Thoracic aorta (tissue), 2 donors: ENCODE measurements around the gene FUCA1. TPM values are rescaled to one million over a fixed set of nuclear protein-coding genes. Genes with fewer than 3 reads are reported as not detected.

Experiments
- ATAC-seq: fragments of 150-250 bp; one replicate; pipeline ENCODE4 v1.8.0; 2017; ENCODE audit warnings: low read depth; ENCODE audit not compliant: insufficient number of reproducible peaks, low FRiP score
- DNase-seq: peaks from one replicate; pipeline ENCODE4 v3.0.0-alpha.2; 2020; ENCODE audit warnings: low spot score
- H3K27ac ChIP-seq, 2 donors: fragments of 200-600 bp; sonication (generic); 1 replicate in 1 of 2; 2 replicates in 1 of 2; pipeline ENCODE4 v1.5.1; 2016; ENCODE audit warnings: mild to moderate bottlenecking in 2 of 2, moderate library complexity in 2 of 2
- H3K27me3 ChIP-seq: fragments of 200-600 bp; sonication (generic); replicated peaks from 2 replicates; pipeline ENCODE4 v1.6.0; 2016; ENCODE audit warnings: mild to moderate bottlenecking; ENCODE audit not compliant: insufficient read depth
- H3K36me3 ChIP-seq: fragments of 200-600 bp; sonication (generic); one replicate; pipeline ENCODE4 v1.5.1; 2016
- H3K4me1 ChIP-seq, 2 donors: fragments of 200-600 bp; sonication (generic); 1 replicate in 1 of 2; 2 replicates in 1 of 2; pipeline versions ENCODE4 v1.5.1 to v1.6.0; 2016; ENCODE audit warnings: low read depth in 2 of 2, mild to moderate bottlenecking in 1 of 2; ENCODE audit not compliant: control insufficient read depth in 1 of 2
- H3K4me3 ChIP-seq: fragments of 200-600 bp; sonication (generic); 2 replicates; pipeline ENCODE4 v1.5.1; 2016; ENCODE audit warnings: mild to moderate bottlenecking
- H3K9me3 ChIP-seq: fragments of 200-600 bp; sonication (generic); 2 replicates; pipeline ENCODE4 v1.5.1; 2016
- total RNA-seq, 2 donors: library from RNA; depleted of rRNA; stranded (reverse); fragments of >200 nt; gene quantifications; one replicate each; pipeline versions ENCODE4 v1.1.0 to v1.2.3, GENCODE V29; 2016
- TF ChIP-seq, protein P1 (sequence below): fragments of 200-600 bp; sonication (generic); IDR thresholded peaks from one replicate; pipeline ENCODE4 v1.5.1; 2019; ENCODE audit warnings: antibody characterized with exemption

The FUCA1 gene
- total RNA-seq, 2 donors from 2014 or later: 30.5 to 70.8 TPM

DNA sequence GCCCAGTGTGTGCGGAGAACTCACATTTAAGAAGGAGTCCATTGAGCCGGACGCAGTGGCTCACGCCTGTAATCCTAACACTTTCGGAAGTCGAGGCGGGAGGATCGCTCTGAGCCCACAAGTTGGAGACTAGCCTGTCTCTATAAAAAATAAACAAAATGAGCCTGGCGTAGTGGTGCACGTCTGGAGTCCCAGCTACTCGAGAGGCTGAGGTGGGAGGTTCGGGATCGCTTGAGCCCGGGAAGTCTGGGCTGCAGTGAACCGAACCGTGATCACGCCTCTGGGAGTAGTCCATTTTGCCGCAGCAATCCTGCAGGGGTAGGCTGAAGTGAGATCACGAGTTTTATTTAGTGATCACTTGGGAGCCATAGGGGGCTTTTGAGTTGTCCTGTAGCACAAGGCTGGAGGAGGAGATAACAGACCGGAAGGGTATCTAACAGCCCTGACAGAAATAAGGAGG, 497 bp upstream of the FUCA1 start:
- DNase-seq: no peak
- Histone ChIP-seq H3K9me3 (no peaks in the 10 kb centered on the region), H3K36me3 (no peaks in the 10 kb centered on the region), H3K27me3 (no peaks in the 10 kb centered on the region), H3K4me1 (peaks cover 12 to 21% of the 10 kb centered on the region in 2 donors), H3K27ac (peak overlapping the region; percentile 75 to 79), H3K4me3 (peak overlapping the region; percentile 86)
- ATAC-seq: no peak
- TF ChIP-seq, protein P1, sequence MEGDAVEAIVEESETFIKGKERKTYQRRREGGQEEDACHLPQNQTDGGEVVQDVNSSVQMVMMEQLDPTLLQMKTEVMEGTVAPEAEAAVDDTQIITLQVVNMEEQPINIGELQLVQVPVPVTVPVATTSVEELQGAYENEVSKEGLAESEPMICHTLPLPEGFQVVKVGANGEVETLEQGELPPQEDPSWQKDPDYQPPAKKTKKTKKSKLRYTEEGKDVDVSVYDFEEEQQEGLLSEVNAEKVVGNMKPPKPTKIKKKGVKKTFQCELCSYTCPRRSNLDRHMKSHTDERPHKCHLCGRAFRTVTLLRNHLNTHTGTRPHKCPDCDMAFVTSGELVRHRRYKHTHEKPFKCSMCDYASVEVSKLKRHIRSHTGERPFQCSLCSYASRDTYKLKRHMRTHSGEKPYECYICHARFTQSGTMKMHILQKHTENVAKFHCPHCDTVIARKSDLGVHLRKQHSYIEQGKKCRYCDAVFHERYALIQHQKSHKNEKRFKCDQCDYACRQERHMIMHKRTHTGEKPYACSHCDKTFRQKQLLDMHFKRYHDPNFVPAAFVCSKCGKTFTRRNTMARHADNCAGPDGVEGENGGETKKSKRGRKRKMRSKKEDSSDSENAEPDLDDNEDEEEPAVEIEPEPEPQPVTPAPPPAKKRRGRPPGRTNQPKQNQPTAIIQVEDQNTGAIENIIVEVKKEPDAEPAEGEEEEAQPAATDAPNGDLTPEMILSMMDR: no peak

DNA sequence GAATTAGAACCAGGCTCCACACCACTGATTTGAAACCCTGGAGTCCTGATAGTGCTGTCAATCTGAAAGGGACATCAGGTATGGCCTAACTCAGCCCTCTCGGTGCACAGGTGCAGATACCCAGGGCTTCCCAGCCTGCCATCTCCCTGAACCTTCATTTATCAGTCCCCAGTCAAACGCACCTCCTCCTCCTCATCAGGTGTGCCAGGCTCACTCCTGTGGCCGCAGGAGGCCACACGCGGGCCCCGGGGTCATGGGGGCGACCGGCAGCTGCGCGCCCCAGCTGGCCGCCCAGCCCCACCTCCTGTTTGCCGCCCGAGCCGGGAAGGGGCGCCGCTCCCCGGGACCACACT, 572 bp downstream of the FUCA1 start:
- H3K36me3 ChIP-seq: peaks cover 6% of the 10 kb centered on the region
- H3K9me3 ChIP-seq: no peaks in the 10 kb centered on the region
- no peak for DNase-seq
- H3K4me1 ChIP-seq: peaks cover 12 to 21% of the 10 kb centered on the region in 2 donors
- no peaks in the 10 kb centered on the region for H3K27me3 ChIP-seq
- peak overlapping the region; percentile 86 for H3K4me3 ChIP-seq
- TF ChIP-seq, protein P1: no peak
- ATAC-seq: no peak
- peak overlapping the region in 1 of 2 donors; percentile 79 for H3K27ac ChIP-seq

DNA sequence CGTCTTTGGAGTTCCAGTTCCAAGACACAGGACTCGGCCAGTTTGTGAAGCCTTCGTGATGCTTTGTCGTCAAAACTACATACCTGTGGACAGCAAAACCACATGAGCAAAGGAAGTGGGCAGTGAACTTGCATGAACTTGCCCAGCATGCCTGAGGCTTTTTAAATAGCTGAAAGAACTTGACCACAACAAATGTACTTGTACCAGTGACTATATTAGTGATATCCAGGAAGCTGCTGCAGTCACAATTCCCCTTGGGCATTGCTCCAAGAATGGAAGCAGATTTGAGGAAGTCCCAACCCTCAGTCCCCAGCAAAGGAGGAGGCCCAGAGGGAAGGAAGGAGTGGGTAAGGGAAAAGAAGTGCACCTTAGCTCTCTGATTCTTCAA, 2.6 kb downstream of the FUCA1 start:
- no peak for ATAC-seq
- H3K36me3 ChIP-seq: peaks cover 11% of the 10 kb centered on the region
- H3K27ac ChIP-seq: no peak overlapping the region
- no peaks in the 10 kb centered on the region for H3K27me3 ChIP-seq
- peaks cover 12 to 21% of the 10 kb centered on the region in 2 donors for H3K4me1 ChIP-seq
- H3K4me3 ChIP-seq: no peak overlapping the region
- no peak for DNase-seq
- TF ChIP-seq, protein P1: no peak
- H3K9me3 ChIP-seq: no peaks in the 10 kb centered on the region

DNA sequence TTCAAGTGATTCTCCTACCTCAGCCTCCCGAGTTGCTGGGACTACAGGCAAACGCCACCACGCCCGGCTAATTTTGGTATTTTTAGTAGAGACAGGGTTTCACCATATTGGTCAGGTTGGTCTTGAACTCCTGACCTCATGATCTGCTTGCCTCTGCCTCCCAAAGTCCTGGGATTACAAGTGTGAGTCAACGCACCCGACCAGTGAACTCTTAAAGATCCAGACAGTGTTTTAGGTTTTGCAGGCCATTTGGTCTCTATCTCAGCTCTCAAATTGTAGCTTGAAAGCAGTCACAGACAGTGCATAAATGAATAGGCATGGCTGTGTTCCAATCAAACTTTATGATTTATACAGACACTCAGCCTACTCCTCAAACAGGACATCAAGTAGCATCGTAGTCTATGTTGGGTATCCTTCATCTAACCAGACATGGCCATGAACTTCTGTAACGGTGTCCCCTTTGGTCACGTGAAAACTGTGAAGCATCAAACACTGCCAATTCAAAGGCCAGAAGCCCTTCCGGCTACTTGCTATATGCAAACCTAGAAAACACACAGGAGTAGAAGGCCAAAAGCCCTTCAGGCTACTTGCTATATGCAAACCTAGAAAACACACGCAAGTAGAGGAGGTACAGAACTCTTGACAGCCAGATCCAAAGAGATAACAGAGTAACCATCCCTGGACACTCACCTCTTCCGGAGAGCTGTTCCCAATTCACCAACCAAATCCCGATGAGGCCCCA, 3.1 kb downstream of the FUCA1 start:
- Histone ChIP-seq H3K4me3 (no peak overlapping the region), H3K9me3 (no peaks in the 10 kb centered on the region), H3K27me3 (no peaks in the 10 kb centered on the region), H3K27ac (no peak overlapping the region), H3K4me1 (peaks cover 12 to 21% of the 10 kb centered on the region in 2 donors), H3K36me3 (peaks cover 11% of the 10 kb centered on the region)
- DNase-seq (no peak), ATAC-seq (no peak)
- TF ChIP-seq, protein P1: no peak

DNA sequence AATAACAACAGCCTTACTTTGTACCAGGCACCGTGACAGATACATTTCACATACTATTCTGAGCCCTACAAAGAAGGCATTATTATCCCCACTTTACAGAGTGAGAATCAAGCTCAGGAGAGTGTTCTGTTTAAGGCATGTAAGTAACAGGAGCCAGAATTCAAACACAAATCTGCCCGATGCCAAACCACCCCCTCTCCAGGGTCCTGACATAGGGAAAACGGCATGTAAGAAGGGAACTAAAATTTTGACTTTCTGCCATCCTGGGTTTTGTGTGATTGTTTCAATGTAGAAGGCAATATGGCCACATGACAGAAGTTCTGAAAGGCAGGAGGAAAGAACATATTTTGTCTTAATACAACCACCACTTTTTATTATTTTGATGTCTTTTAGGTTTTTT, 5.5 kb downstream of the FUCA1 start:
- no peak for DNase-seq
- Histone ChIP-seq H3K9me3 (no peaks in the 10 kb centered on the region), H3K4me1 (peaks cover 10 to 15% of the 10 kb centered on the region in 2 donors), H3K27me3 (no peaks in the 10 kb centered on the region), H3K36me3 (peaks cover 18% of the 10 kb centered on the region), H3K4me3 (no peak overlapping the region), H3K27ac (no peak overlapping the region)
- TF ChIP-seq, protein P1: no peak
- ATAC-seq: no peak
